MM.1S (cell line): ENCODE results near the gene CST2.

Experiments used
- EZH2phosphoT487 ChIP-seq: fragments of 300-600 bp; sonication (generic); IDR thresholded peaks from 2 replicates; pipeline ENCODE4 v1.6.1; 2018; ENCODE audit warnings: antibody characterized with exemption, low read length
- TF ChIP-seq, protein P1 (sequence below): fragments of 300-600 bp; sonication (generic); IDR thresholded peaks from 2 replicates; pipeline ENCODE4 v1.5.1; 2016; ENCODE audit warnings: antibody characterized with exemption, low read length, mixed read lengths

DNA sequence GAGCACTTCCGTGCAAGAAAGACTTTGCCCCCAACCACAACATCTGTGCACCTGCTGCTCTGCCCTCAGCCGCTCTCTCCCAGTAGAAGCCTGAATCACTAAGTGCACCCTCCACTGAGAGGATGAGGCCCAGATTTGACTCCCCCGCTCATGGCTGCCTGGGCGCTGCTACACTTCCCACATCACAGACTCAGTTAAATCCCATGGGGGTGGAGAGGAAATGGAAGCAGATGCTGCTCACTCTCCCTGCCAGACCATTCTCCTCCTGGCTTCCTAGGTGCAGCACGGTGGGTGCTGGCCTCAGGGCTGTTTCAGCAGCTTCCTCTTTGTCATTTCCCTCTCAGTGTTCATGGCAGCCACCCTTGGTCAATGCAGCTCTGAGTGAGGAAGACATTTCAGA, 48.2 kb upstream of the CST2 start:
- TF ChIP-seq, protein P1, sequence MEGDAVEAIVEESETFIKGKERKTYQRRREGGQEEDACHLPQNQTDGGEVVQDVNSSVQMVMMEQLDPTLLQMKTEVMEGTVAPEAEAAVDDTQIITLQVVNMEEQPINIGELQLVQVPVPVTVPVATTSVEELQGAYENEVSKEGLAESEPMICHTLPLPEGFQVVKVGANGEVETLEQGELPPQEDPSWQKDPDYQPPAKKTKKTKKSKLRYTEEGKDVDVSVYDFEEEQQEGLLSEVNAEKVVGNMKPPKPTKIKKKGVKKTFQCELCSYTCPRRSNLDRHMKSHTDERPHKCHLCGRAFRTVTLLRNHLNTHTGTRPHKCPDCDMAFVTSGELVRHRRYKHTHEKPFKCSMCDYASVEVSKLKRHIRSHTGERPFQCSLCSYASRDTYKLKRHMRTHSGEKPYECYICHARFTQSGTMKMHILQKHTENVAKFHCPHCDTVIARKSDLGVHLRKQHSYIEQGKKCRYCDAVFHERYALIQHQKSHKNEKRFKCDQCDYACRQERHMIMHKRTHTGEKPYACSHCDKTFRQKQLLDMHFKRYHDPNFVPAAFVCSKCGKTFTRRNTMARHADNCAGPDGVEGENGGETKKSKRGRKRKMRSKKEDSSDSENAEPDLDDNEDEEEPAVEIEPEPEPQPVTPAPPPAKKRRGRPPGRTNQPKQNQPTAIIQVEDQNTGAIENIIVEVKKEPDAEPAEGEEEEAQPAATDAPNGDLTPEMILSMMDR = no peak
- no peak for TF ChIP-seq EZH2phosphoT487
